SK-N-SH treated with all-trans-retinoic acid at 6 μM for 48 hours (cell line): ENCODE data around the gene NDUFB10.

Source experiments
- CREB5 ChIP-seq: fragments of 250-450 bp; sonication (Bioruptor Pico); IDR thresholded peaks from 2 replicates; pipeline ENCODE4 v1.5.1; 2020; ENCODE audit warnings: low read depth, mild to moderate bottlenecking, moderate library complexity
- GLIS3 ChIP-seq: fragments of 250-450 bp; sonication (Bioruptor Pico); IDR thresholded peaks from 2 replicates; pipeline ENCODE4 v1.5.0; 2020; ENCODE audit warnings: mild to moderate bottlenecking, moderate library complexity
- PPARA ChIP-seq: fragments of 250-450 bp; sonication (Bioruptor Pico); IDR thresholded peaks from 2 replicates; pipeline ENCODE4 v1.5.0; 2020; ENCODE audit warnings: mild to moderate bottlenecking, borderline replicate concordance
- RARB ChIP-seq: fragments of 250-450 bp; sonication (Bioruptor Pico); IDR thresholded peaks from 2 replicates; pipeline ENCODE4 v1.8.0; 2021; ENCODE audit warnings: mild to moderate bottlenecking, moderate library complexity
- ZNF70 ChIP-seq: fragments of 450-650 bp; formaldehyde crosslinking; IDR thresholded peaks from 2 replicates; pipeline ENCODE4 v1.5.0; 2020; ENCODE audit warnings: mild to moderate bottlenecking, moderate library complexity

GRCh38 chr16:2006317-2006716 is 47.0 kb downstream of the NDUFB10 start:
- TF ChIP-seq ZNF70 (CRISPR knock-in tag), result no peak
- TF ChIP-seq RARB (CRISPR knock-in tag), result no peak
- no peak for TF ChIP-seq GLIS3 (CRISPR knock-in tag)
- no peak for TF ChIP-seq CREB5 (CRISPR knock-in tag)
- no peak for TF ChIP-seq PPARA (CRISPR knock-in tag)
